KMS-11 (cell line): ENCODE measurements around the gene SYT1.

Experiments used
- H2AFZ ChIP-seq: fragments of 200-600 bp; sonication (generic); 2 replicates; pipeline ENCODE4 v1.6.1; 2016; ENCODE audit warnings: antibody characterized with exemption, mixed run types, low read depth
- H3K27ac ChIP-seq: fragments of 200-600 bp; sonication (generic); 2 replicates; pipeline ENCODE4 v1.6.1; 2016; ENCODE audit warnings: mild to moderate bottlenecking, mixed run types
- H3K27me3 ChIP-seq: fragments of 200-600 bp; sonication (generic); 2 replicates; pipeline ENCODE4 v1.6.1; 2017; ENCODE audit warnings: mild to moderate bottlenecking, low read depth, mixed run types, moderate library complexity; ENCODE audit not compliant: insufficient read depth
- H3K36me3 ChIP-seq: fragments of 200-600 bp; sonication (generic); 2 replicates; pipeline ENCODE4 v1.6.1; 2017; ENCODE audit warnings: mild to moderate bottlenecking, mixed run types; ENCODE audit not compliant: insufficient read depth
- H3K4me1 ChIP-seq: fragments of 200-600 bp; sonication (generic); 2 replicates; pipeline ENCODE4 v1.6.1; 2016; ENCODE audit warnings: mild to moderate bottlenecking, low read depth, mixed run types; ENCODE audit not compliant: poor library complexity, severe bottlenecking
- H3K4me2 ChIP-seq: fragments of 200-600 bp; sonication (generic); 2 replicates; pipeline ENCODE4 v1.7.0; 2016; ENCODE audit warnings: mild to moderate bottlenecking, mixed run types
- H3K4me3 ChIP-seq: fragments of 200-600 bp; sonication (generic); IDR thresholded peaks from 2 replicates; pipeline ENCODE4 v1.6.1; 2017; ENCODE audit warnings: low read depth, low read length, mixed read lengths; ENCODE audit not compliant: insufficient read depth
- H3K79me2 ChIP-seq: fragments of 200-600 bp; sonication (generic); 2 replicates; pipeline ENCODE4 v1.6.1; 2016; ENCODE audit warnings: low read depth, mixed run types; ENCODE audit not compliant: insufficient read depth
- H3K9ac ChIP-seq: fragments of 200-600 bp; sonication (generic); 2 replicates; pipeline ENCODE4 v1.6.1; 2016; ENCODE audit warnings: mild to moderate bottlenecking, mixed run types
- H4K20me1 ChIP-seq: fragments of 200-600 bp; sonication (generic); 2 replicates; pipeline ENCODE4 v1.6.1; 2016; ENCODE audit warnings: mild to moderate bottlenecking, mixed run types; ENCODE audit not compliant: insufficient read depth
- CTCF ChIP-seq: fragments of 200-600 bp; sonication (generic); conservative IDR thresholded peaks from 2 replicates; pipeline ENCODE4 v1.6.1; 2017; ENCODE audit warnings: low read depth, mild to moderate bottlenecking, antibody characterized with exemption, low read length, moderate library complexity, mixed read lengths

SYT1 gene

GRCh38 chr12:79360286-79360685 is 495.7 kb downstream of the SYT1 start:
- Histone ChIP-seq H3K9ac (no peak overlapping the region), H3K27ac (no peak overlapping the region), H3K4me1 (peaks cover 12% of the 10 kb centered on the region), H3K79me2 (no peaks in the 10 kb centered on the region), H3K4me3 (no peak overlapping the region), H2AFZ (no peak overlapping the region), H3K36me3 (no peaks in the 10 kb centered on the region), H3K4me2 (no peak overlapping the region), H3K27me3 (no peaks in the 10 kb centered on the region), H4K20me1 (no peaks in the 10 kb centered on the region)
- no peak for TF ChIP-seq CTCF

DNA sequence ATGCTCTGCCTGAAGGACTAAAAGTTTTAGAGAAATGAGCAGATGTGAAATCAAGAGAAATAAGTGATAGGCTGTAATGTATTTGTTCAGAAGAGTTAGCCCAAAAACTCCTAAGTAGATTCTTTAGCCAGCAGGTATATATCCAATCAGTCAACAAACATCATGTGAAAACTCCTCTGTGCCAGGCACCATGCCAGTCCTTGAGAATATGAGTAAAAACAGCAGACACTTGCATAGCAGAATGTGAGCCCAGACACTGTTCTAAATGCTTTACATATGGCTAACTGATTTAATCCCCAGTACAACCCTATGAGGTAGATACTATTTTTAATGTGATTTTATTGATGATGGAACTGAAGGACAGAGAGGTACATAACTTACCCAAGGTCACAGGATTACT is 496.4 kb downstream of the SYT1 start:
- H3K36me3 ChIP-seq: no peaks in the 10 kb centered on the region
- H3K27ac ChIP-seq: no peak overlapping the region
- TF ChIP-seq CTCF: no peak
- H3K4me2 ChIP-seq: no peak overlapping the region
- H3K27me3 ChIP-seq: no peaks in the 10 kb centered on the region
- H3K4me1 ChIP-seq: peaks cover 12% of the 10 kb centered on the region
- no peak overlapping the region for H3K9ac ChIP-seq
- H2AFZ ChIP-seq: no peak overlapping the region
- no peak overlapping the region for H3K4me3 ChIP-seq
- H4K20me1 ChIP-seq: no peaks in the 10 kb centered on the region
- no peaks in the 10 kb centered on the region for H3K79me2 ChIP-seq

- H3K36me3 ChIP-seq: no peaks in the 10 kb centered on the region
- H2AFZ ChIP-seq: no peak overlapping the region
- no peaks in the 10 kb centered on the region for H4K20me1 ChIP-seq
- no peaks in the 10 kb centered on the region for H3K27me3 ChIP-seq
- H3K4me2 ChIP-seq: no peak overlapping the region
- H3K4me3 ChIP-seq: no peak overlapping the region
- H3K27ac ChIP-seq: no peak overlapping the region
- no peak for TF ChIP-seq CTCF
- no peak overlapping the region for H3K9ac ChIP-seq
- H3K79me2 ChIP-seq: no peaks in the 10 kb centered on the region
- H3K4me1 ChIP-seq: peaks cover 4% of the 10 kb centered on the region
Observed at GRCh38 chr12:79364197-79364596, 499.6 kb downstream of the SYT1 start.

DNA sequence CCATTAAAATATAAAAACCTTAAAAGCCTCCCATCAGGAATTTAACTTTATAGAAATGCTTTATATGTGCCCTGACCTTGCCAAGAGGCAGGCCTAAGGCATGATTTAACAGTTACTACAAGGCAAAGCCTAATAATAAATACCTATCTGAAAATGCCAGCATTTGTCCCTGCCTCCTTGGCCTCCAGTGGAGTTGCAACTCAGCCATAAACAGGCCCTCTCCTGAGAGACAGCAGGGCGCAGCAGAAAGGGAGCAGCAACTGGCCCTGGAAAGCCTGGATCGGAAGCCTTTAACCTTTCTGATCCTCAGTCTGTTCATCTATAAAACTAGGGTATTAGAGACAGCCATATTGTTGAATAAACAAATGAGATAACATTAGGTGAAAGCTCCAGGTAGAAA is 501.8 kb downstream of the SYT1 start:
- no peak overlapping the region for H3K4me2 ChIP-seq

More for the DNA sequence above, 501.8 kb downstream of the SYT1 start:
- Histone ChIP-seq H3K27ac (no peak overlapping the region), H3K9ac (no peak overlapping the region), H3K36me3 (no peaks in the 10 kb centered on the region), H2AFZ (no peak overlapping the region), H3K27me3 (no peaks in the 10 kb centered on the region), H3K79me2 (no peaks in the 10 kb centered on the region), H3K4me1 (no peaks in the 10 kb centered on the region), H4K20me1 (no peaks in the 10 kb centered on the region), H3K4me3 (no peak overlapping the region)
- TF ChIP-seq CTCF: no peak
